Measurements from ENCODE around the gene HPSE2.
"Not testable (repeated sequence)": the region's sequence is repeated elsewhere in the genome, so short reads cannot be mapped to it uniquely, and the experiment has no call there.

HPSE2 gene

DNA sequence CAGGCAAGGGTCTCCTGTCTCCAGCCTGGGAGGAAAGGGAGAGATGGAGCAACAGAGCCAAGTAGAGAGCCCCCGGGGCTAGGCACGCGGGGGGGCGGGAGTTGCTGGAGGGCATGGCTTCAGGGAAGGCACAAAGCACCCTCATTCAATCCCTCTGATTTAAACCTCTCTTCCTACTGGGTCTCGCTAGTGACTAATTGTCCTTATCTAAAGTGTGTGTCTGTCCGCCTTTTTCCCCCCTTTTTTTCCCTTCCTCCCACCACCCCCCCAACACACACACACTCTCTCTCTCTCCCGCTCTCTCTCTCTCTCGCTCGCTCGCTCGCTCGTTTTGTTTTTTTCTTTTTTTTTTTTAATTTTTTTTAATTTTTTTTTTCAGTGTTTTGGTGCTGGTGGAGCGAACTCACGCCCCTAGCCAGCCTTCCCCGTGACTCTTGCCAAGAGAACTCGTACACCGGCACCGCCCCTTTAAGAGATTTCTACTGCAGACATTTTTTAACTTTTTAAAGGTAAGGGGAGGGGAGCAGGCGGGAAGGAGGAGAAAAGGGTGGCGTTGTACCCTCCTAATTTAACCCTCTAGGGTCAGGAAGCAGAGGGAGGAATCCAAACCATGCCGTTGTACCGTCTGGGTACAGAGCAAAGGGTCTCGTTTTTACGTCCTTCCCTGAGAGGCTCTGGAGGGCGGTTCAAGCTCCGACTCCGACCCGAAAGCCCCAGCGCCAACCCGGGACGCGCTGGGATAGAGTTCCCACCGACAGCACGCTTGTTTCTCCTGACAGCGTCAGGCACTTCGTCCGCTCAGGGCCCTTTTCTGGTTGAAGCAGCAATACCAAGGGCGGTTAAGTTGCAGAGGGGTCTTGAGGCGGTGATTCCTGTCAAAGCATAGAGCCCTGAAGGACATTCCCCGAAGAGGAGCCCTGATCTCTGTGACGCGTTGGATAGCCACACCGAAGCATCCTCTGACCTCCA, at the start of gene HPSE2:
Gene HPSE2 (minus strand): TSS at position 195 of the 969 bp plus-strand sequence.
- DNase-seq = no peak
- intact Hi-C loops (cut with DNase I) = no loop called here

- intact Hi-C loops (cut with DNase I) = no loop called here
- DNase-seq = no peak
Observed at GRCh38 chr10:99280472-99280871, 44.8 kb upstream of the HPSE2 start.

DNA sequence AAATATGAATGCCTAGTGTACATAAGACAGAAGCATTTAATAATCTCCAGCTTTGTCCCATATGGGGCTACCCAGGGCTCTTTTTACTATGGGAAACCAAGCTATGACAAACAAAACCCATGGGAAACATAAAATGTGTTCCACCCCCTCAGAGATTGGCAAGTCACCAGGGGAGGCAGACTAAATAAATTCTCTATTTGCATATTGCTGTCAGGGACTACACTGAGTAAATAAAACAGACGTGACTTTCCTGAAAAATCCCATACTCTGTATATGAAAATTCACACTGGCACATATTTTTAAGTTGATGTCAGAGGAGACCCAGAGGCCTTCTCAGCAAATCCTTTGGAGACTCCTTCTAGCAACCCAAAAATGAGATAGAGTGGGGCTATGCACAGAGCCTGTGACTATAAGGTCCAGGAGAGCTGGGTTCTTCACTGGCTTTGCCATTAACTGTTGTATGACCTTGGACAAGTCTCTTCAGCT, 44.0 kb upstream of the HPSE2 start:
- no peak for DNase-seq
- intact Hi-C loops (cut with DNase I) = no loop called here

GRCh38 chr10:99276848-99277486, 41.3 kb upstream of the HPSE2 start:
- no peak for DNase-seq
- intact Hi-C loops (cut with DNase I) = no loop called here

- intact Hi-C loops (cut with DNase I) = no loop called here
- DNase-seq = no peak
Observed at GRCh38 chr10:99266383-99266782, 30.7 kb upstream of the HPSE2 start.

DNA sequence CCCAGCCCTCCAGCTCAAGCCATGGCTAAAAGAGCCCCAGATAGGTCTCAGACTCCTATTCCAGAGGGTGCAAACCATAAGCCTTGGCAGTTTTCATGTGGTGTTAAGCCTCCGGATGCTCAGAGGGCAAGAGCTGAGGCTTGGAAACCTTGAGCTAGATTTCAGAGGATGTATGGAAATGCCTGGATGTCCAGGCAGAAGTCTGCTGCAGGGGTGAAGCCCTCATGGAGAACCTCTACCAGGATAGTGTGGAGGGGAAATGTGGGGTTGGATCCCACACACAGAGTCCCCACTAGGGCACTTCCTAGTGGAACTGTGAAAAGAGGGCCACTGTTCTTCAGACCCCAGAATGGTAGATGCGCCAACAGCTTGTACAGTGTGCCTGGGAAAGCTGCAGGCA, 13.2 kb upstream of the HPSE2 start:
- DNase-seq = no peak
- intact Hi-C loops (cut with DNase I) = no loop called here

DNA sequence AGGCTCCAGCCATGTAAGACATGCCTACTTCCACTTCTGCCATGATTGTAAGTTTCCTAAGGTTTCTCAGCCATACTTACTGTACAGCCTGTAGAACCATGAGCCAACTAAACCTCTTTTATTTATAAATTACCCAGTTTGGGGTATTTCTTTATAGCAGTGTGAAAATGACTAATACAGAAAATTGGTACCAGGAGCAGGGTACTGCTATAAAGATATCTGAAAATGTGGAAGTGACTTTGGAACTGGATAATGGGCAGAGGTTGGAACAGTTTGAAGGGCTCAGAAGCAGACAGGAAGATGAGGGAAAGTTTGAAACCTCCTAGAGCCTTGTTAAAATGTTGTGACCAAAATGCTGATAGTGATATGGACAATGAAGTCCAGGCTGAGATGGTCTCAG, 12.2 kb upstream of the HPSE2 start:
- intact Hi-C loops (cut with DNase I); DNase-seq: not testable (repeated sequence)

- DNase-seq = no peak
- intact Hi-C loops (cut with DNase I) = no loop called here
Observed at GRCh38 chr10:99236627-99237309, 1.1 kb upstream of the HPSE2 start.

GRCh38 chr10:99234791-99235657, 628 bp downstream of the HPSE2 start:
- intact Hi-C loops (cut with DNase I) = no loop called here
- no peak for DNase-seq

DNA sequence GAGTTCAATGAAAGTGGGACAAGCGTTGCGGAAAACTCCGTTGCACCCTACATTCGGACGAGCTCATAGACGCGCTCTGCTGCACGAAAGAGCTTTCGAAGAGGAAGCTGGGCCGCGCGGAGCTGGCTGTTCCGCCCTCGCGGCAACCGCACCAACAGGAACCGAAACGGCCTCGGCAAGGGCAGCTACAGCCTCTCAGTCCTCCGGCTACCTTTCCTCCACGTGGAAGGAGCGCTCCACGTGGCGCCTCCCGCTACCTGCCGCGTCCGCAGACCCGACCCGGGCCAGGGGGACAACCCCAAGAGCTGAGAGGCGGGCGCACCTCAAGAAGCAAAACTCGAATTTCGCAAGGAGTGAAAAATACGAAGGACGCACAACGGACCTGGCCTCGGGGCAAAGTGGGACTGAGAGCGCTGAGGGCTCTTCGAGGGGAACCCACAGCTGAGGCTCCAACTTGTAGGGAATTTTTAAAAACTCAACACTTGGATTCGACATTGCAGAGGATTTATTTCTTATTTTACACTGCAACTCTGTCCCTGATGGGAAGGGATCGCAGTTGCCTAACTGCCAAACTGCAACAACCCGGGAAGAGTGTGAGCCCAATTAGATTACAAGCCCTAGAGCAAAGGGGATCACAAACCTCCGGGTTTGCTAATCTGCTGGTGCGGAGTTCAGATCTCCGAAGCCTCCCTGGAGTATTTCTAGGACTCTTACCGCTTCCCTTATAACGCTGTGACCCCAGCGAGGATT, 1.4 kb downstream of the HPSE2 start:
- intact Hi-C loops (cut with DNase I) = no loop called here
- peak in 6 of 10 donors; percentile 18 to 89 (median 58) for DNase-seq

DNA sequence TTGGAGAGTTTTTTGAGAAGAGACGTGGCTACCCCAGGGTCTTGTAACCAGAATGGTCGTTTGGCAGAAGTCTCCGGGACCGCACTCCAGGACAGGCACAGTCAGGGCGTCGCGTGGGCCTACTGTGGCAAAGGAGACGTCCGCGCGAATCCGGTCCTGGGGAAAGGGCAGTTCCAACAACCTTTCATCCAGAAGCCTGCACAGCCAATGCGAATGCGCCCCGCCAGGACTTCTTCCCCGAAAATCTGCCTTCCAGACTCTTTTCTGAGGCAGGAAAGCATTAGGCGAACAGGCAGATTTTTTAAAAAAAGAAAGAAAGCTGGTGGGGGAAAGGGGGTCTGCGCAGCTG, 2.0 kb downstream of the HPSE2 start:
- peak in 1 of 10 donors; percentile 64 for DNase-seq
- intact Hi-C loops (cut with DNase I) = no loop called here

GRCh38 chr10:99233000-99233688, 2.5 kb downstream of the HPSE2 start:
- DNase-seq = no peak
- intact Hi-C loops (cut with DNase I) = no loop called here

- intact Hi-C loops (cut with DNase I) = no loop called here
- peak in 3 of 10 donors; percentile 74 to 76 (median 75) for DNase-seq
Observed at GRCh38 chr10:99232360-99232999, 3.2 kb downstream of the HPSE2 start.

GRCh38 chr10:99224766-99225165, 10.9 kb downstream of the HPSE2 start:
- no peak for DNase-seq
- intact Hi-C loops (cut with DNase I) = no loop called here

- intact Hi-C loops (cut with DNase I) = no loop called here
Observed at GRCh38 chr10:99207340-99207739, 28.3 kb downstream of the HPSE2 start.

DNA sequence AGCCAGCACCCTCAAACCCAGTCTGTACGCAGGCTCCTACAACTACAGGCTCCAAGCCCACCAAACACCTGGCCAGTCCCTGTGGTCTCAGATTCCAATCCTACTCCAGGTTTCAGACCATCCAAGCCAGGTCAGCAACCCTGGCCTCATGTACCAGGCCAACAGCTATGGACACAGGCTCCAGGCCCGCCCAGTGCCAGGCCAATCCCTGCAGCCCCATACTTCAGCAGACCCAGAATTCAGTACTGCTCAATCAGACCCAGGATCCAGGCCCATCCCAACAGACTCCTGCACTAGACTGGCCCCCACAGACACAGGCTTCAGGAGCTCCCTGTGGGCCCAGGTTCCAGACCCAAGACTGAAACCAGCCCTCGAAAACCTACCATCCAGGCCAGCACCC, 32.3 kb downstream of the HPSE2 start:
- peak in 1 of 10 donors; percentile 68 for DNase-seq
- intact Hi-C loops (cut with DNase I) = no loop called here

More at GRCh38 chr10:99207340-99207739, 28.3 kb downstream of the HPSE2 start:
- DNase-seq = no peak

GRCh38 chr10:99172950-99173349, 62.7 kb downstream of the HPSE2 start:
- DNase-seq = no peak
- intact Hi-C loops (cut with DNase I) = loop anchor here (2.0 kb wide), 1 partner anchor 706 kb away; no protein-coding TSS in a partner anchor

DNA sequence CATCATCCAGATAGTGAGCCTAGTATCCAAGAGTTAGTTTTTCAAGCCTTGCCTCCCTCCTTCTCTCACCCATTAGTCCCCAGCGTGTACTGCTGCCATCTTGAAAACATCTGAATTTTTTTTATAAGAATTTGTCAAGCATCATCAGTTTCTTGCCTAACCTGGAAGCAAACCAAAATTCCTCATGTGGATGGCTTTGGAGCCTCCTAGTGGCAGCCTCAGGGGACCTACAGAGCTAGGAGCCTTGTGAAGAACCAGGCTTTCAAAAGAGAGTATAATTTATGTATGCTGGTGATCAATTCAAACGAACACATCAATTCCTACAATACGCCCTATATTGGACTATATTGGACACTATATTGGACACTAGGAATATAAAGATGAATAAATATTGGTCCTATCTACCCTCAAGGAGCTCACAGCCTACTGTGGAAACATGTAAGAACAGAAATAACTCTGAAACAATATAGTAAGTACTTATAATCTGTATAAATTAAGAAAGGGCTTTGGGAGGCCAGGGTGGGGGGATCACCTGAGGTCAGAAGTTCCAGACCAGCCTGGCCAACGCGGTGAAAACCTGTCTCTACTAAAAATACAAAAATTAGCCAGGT, 63.4 kb downstream of the HPSE2 start:
- intact Hi-C loops (cut with DNase I) = loop anchor here (2.0 kb wide), 1 partner anchor 705 kb away; no protein-coding TSS in a partner anchor
- DNase-seq = peak in 6 of 10 donors; percentile 16 to 83 (median 37)
